HG03378 (cell line): Measurements from ENCODE around the gene MED13L.
"Not testable (repeated sequence)": the region's sequence is repeated elsewhere in the genome, so short reads cannot be mapped to it uniquely, and the experiment has no call there.

Source experiments
- ATAC-seq: cut with Tn5 transposase; IDR thresholded peaks from one replicate; pipeline ENCODE4 v1.9.1; 2021; ENCODE audit warnings: mild to moderate bottlenecking, moderate library complexity; ENCODE audit not compliant: unreplicated experiment

Gene MED13L

GRCh38 chr12:115988625-115989563 lies 288.6 kb downstream of the MED13L start:
- no peak for ATAC-seq

- no peak for ATAC-seq
Observed at GRCh38 chr12:115988212-115988611, 289.3 kb downstream of the MED13L start.

GRCh38 chr12:115984616-115985015 lies 292.9 kb downstream of the MED13L start:
- no peak for ATAC-seq

- no peak for ATAC-seq
Observed at GRCh38 chr12:115983226-115983798, 294.2 kb downstream of the MED13L start.

GRCh38 chr12:115980339-115980738 lies 297.2 kb downstream of the MED13L start:
- no peak for ATAC-seq

GRCh38 chr12:115979851-115980250 lies 297.6 kb downstream of the MED13L start:
- no peak for ATAC-seq

- ATAC-seq: no peak
Observed at GRCh38 chr12:115979351-115979750, 298.1 kb downstream of the MED13L start.

- not testable (repeated sequence) for ATAC-seq
Observed at GRCh38 chr12:115976829-115977228, 300.7 kb downstream of the MED13L start.

GRCh38 chr12:115975411-115975810 lies 302.1 kb downstream of the MED13L start:
- ATAC-seq: no peak

GRCh38 chr12:115973968-115974724 lies 303.3 kb downstream of the MED13L start:
- no peak for ATAC-seq

GRCh38 chr12:115973066-115973465 lies 304.4 kb downstream of the MED13L start:
- ATAC-seq: no peak

GRCh38 chr12:115972241-115972640 lies 305.3 kb downstream of the MED13L start:
- ATAC-seq: no peak

- no peak for ATAC-seq
Observed at GRCh38 chr12:115968211-115968610, 309.3 kb downstream of the MED13L start.

- no peak for ATAC-seq
Observed at GRCh38 chr12:115966376-115966775, 311.1 kb downstream of the MED13L start.

GRCh38 chr12:115964626-115965025 lies 312.9 kb downstream of the MED13L start:
- ATAC-seq: no peak

GRCh38 chr12:115964214-115964613 lies 313.3 kb downstream of the MED13L start:
- no peak for ATAC-seq

GRCh38 chr12:115962216-115962615 lies 315.3 kb downstream of the MED13L start:
- no peak for ATAC-seq

- no peak for ATAC-seq
Observed at GRCh38 chr12:115960868-115961802, 316.4 kb downstream of the MED13L start.

- ATAC-seq: no peak
Observed at GRCh38 chr12:115957686-115958290, 319.7 kb downstream of the MED13L start.

- no peak for ATAC-seq
Observed at GRCh38 chr12:115956659-115957058, 320.8 kb downstream of the MED13L start.
